HCT116 (cell line): ENCODE results near the gene FERD3L.
A peak's percentile ranks its signal among the peaks of the same experiment; 100 is the strongest.

ENCODE experiments used
- CEBPB ChIP-seq: IDR thresholded peaks from 2 replicates; pipeline ENCODE4 v1.6.1; 2012; ENCODE audit warnings: low read depth
- CTCF ChIP-seq, 3 experiments: fragments of 200-600 bp in 1 of 3; sonication (generic) in 1 of 3; IDR thresholded peaks in 2 of 3; conservative IDR thresholded peaks in 1 of 3; 2 replicates each; pipeline ENCODE4 v1.5.1; 2012 to 2017; ENCODE audit warnings: low read depth in 2 of 3, low read length in 2 of 3, antibody characterized with exemption in 1 of 3, borderline replicate concordance in 1 of 3, control low read depth in 1 of 3, mild to moderate bottlenecking in 1 of 3, mixed read lengths in 1 of 3, mixed run types in 1 of 3, moderate library complexity in 1 of 3; ENCODE audit not compliant: insufficient read depth in 1 of 3
- EZH2 ChIP-seq: fragments of 200-600 bp; sonication (generic); IDR thresholded peaks from 2 replicates; pipeline ENCODE4 v1.6.1; 2017; ENCODE audit warnings: antibody characterized with exemption, mixed run types
- EZH2phosphoT487 ChIP-seq: fragments of 200-600 bp; IDR thresholded peaks from 2 replicates; pipeline ENCODE4 v1.6.1; 2018; ENCODE audit warnings: antibody characterized with exemption, borderline replicate concordance
- JUND ChIP-seq: IDR thresholded peaks from 2 replicates; pipeline ENCODE4 v1.6.1; 2012
- POLR2A ChIP-seq: IDR thresholded peaks from 2 replicates; pipeline ENCODE4 v1.7.0; 2011; ENCODE audit warnings: borderline replicate concordance; ENCODE audit not compliant: insufficient read depth, insufficient read length; ENCODE audit errors: extremely low read depth
- POLR2AphosphoS5 ChIP-seq: IDR thresholded peaks from 2 replicates; pipeline ENCODE4 v1.6.1; 2011; ENCODE audit warnings: mild to moderate bottlenecking, low read depth, low read length, moderate library complexity
- RAD21 ChIP-seq: IDR thresholded peaks from 2 replicates; pipeline ENCODE4 v1.6.1; 2012; ENCODE audit warnings: low read depth, mild to moderate bottlenecking
- SIN3A ChIP-seq: IDR thresholded peaks from 2 replicates; pipeline ENCODE4 v1.6.1; 2012; ENCODE audit warnings: low read depth
- TCF7L2 ChIP-seq: IDR thresholded peaks from 2 replicates; pipeline ENCODE4 v1.7.0; 2011; ENCODE audit warnings: borderline replicate concordance, inconsistent platforms; ENCODE audit not compliant: insufficient read depth, insufficient read length; ENCODE audit errors: extremely low read depth
- YY1 ChIP-seq: IDR thresholded peaks from 2 replicates; pipeline ENCODE4 v1.6.1; 2011; ENCODE audit warnings: low read length, low read depth, moderate library complexity, mild to moderate bottlenecking; ENCODE audit not compliant: insufficient replicate concordance; ENCODE audit errors: extremely low read depth
- ZNF274 ChIP-seq: fragments of 200-500 bp; sonication (Bioruptor generic); IDR thresholded peaks from 2 replicates; pipeline ENCODE4 v1.6.1; 2014; ENCODE audit warnings: mild to moderate bottlenecking, low read depth, low read length, inconsistent platforms
- TF ChIP-seq, protein P1 (sequence below): IDR thresholded peaks from 2 replicates; pipeline ENCODE4 v1.6.1; 2012
- TF ChIP-seq, protein P2 (sequence below): IDR thresholded peaks from 2 replicates; pipeline ENCODE4 v1.6.1; 2012

GRCh38 chr7:19177269-19177668, 32.0 kb upstream of the FERD3L start:
- no peak for TF ChIP-seq EZH2
- no peak for TF ChIP-seq RAD21
- no peak for TF ChIP-seq CTCF (IDR thresholded peaks at IDR 0.05 in 2 of 3, conservative IDR thresholded peaks at IDR 0.05 in 1 of 3; ENCODE audit: borderline replicate concordance in 1 of 3, insufficient read depth in 1 of 3, low read depth in 2 of 3, low read length in 2 of 3)
- no peak for TF ChIP-seq ZNF274
- no peak for TF ChIP-seq JUND
- TF ChIP-seq SIN3A = no peak
- TF ChIP-seq EZH2phosphoT487 = no peak
- TF ChIP-seq POLR2A = no peak
- no peak for TF ChIP-seq YY1
- no peak for TF ChIP-seq POLR2AphosphoS5
- TF ChIP-seq, protein P1, sequence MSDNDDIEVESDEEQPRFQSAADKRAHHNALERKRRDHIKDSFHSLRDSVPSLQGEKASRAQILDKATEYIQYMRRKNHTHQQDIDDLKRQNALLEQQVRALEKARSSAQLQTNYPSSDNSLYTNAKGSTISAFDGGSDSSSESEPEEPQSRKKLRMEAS = 0 out of 2 replicates have a peak, but pooled peaks have one; percentile 23
- TF ChIP-seq, protein P2, sequence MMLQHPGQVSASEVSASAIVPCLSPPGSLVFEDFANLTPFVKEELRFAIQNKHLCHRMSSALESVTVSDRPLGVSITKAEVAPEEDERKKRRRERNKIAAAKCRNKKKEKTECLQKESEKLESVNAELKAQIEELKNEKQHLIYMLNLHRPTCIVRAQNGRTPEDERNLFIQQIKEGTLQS = no peak
- no peak for TF ChIP-seq TCF7L2
- no peak for TF ChIP-seq CEBPB
